DMS53 (cell line): ENCODE results near the gene ZKSCAN4.
A peak's percentile ranks its signal among the peaks of the same experiment; 100 is the strongest.

Source experiments
- DNase-seq: peaks from one replicate; lab custom pipeline; 2025; lab: John Stamatoyannopoulos, UW

Gene ZKSCAN4

GRCh38 chr6:28208111-28208659 lies 43.9 kb downstream of the ZKSCAN4 start:
- peak; percentile 37 for DNase-seq

GRCh38 chr6:28207510-28208110 lies 44.5 kb downstream of the ZKSCAN4 start:
- peak; percentile 61 for DNase-seq

- peak; percentile 31 for DNase-seq
Measured at GRCh38 chr6:28206928-28207509, 45.0 kb downstream of the ZKSCAN4 start.

GRCh38 chr6:28206527-28206926 lies 45.5 kb downstream of the ZKSCAN4 start:
- DNase-seq = no peak

GRCh38 chr6:28205879-28206278 lies 46.2 kb downstream of the ZKSCAN4 start:
- no peak for DNase-seq

- no peak for DNase-seq
Measured at GRCh38 chr6:28203201-28203600, 48.9 kb downstream of the ZKSCAN4 start.

GRCh38 chr6:28200020-28200419 lies 52.0 kb downstream of the ZKSCAN4 start:
- no peak for DNase-seq
